H1 (cell line): ENCODE results near the gene PIP4K2C. TPM values are rescaled to one million over a fixed set of nuclear protein-coding genes. Genes with fewer than 3 reads are reported as not detected.

Experiments
- CTCF ChIA-PET: fragments of 300-600 bp; sonication (Branson Sonifier 250); formaldehyde crosslinking; loops from one replicate; lab custom pipeline; 2021; ENCODE audit not compliant: partially characterized antibody; lab: Charles Lee
- POLR2A ChIA-PET: fragments of 300-600 bp; sonication (Branson Sonifier 250); formaldehyde crosslinking; loops from one replicate; lab custom pipeline; 2021; ENCODE audit warnings: inconsistent platforms; ENCODE audit not compliant: partially characterized antibody; lab: Charles Lee
- DNase-seq, 2 experiments: peaks; one replicate each; pipeline versions ENCODE4 v3.0.0 to v3.0.0-alpha.2; 2010 to 2022; ENCODE audit warnings: low spot score in 2 of 2, low read depth in 1 of 2, mixed read lengths in 1 of 2
- FAIRE-seq: peaks from 2 replicates; lab custom pipeline; 2011; peaks lifted over from hg19 to GRCh38; lab: Jason Lieb, UNC
- H2AFZ ChIP-seq: 2 replicates; pipeline ENCODE4 v1.8.1; 2012; ENCODE audit warnings: low read length, inconsistent platforms
- H2AK5ac ChIP-seq: 2 replicates; pipeline ENCODE4 v1.6.1; 2013; ENCODE audit warnings: low read depth, low read length
- H2BK120ac ChIP-seq: replicated peaks from 2 replicates; pipeline ENCODE3; 2013; ENCODE audit warnings: low read depth, low read length, inconsistent platforms
- H2BK12ac ChIP-seq: 2 replicates; pipeline ENCODE4 v1.6.1; 2013; ENCODE audit warnings: low read depth, low read length
- H2BK15ac ChIP-seq: 2 replicates; pipeline ENCODE4 v1.6.1; 2013; ENCODE audit warnings: low read length
- H2BK20ac ChIP-seq: 2 replicates; pipeline ENCODE4 v1.6.1; 2013; ENCODE audit warnings: low read length
- H2BK5ac ChIP-seq: 2 replicates; pipeline ENCODE4 v1.6.1; 2013; ENCODE audit warnings: low read depth, low read length
- H3K14ac ChIP-seq: 2 replicates; pipeline ENCODE4 v1.6.1; 2013; ENCODE audit warnings: inconsistent platforms; ENCODE audit not compliant: insufficient read length
- H3K18ac ChIP-seq: 2 replicates; pipeline ENCODE4 v1.6.1; 2013; ENCODE audit warnings: low read length; ENCODE audit errors: extremely low read depth
- H3K23ac ChIP-seq: 2 replicates; pipeline ENCODE4 v1.6.1; 2013; ENCODE audit warnings: inconsistent platforms; ENCODE audit not compliant: insufficient read length
- H3K23me2 ChIP-seq: 2 replicates; pipeline ENCODE4 v1.6.1; 2013; ENCODE audit warnings: low read depth, low read length
- H3K27ac ChIP-seq: 2 replicates; pipeline ENCODE4 v1.6.1; 2011; ENCODE audit warnings: low read depth, low read length, inconsistent platforms
- H3K27me3 ChIP-seq, 4 experiments: replicated peaks in 1 of 4; 1 replicate in 1 of 4; 2 replicates in 3 of 4; pipeline versions ENCODE4 v1.6.1 to v1.8.1; 2011 to 2013; ENCODE audit warnings: low read length in 3 of 4, mild to moderate bottlenecking in 3 of 4, inconsistent platforms in 2 of 4, mixed read lengths in 2 of 4, moderate library complexity in 1 of 4; ENCODE audit not compliant: control insufficient read depth in 3 of 4, insufficient read depth in 3 of 4; ENCODE audit errors: extremely low read depth in 1 of 4
- H3K36me3 ChIP-seq, 4 experiments: 2 replicates each; pipeline versions ENCODE4 v1.6.1 to v1.8.1; 2011 to 2013; ENCODE audit warnings: mild to moderate bottlenecking in 4 of 4, low read length in 3 of 4, moderate library complexity in 2 of 4, control low read depth in 1 of 4, inconsistent platforms in 1 of 4; ENCODE audit not compliant: insufficient read depth in 4 of 4, control insufficient read depth in 2 of 4
- H3K4ac ChIP-seq: replicated peaks from 2 replicates; pipeline ENCODE3; 2013; ENCODE audit warnings: low read length, low read depth, mixed read lengths, inconsistent platforms; ENCODE audit not compliant: insufficient read length
- H3K4me1 ChIP-seq, 4 experiments: replicated peaks in 1 of 4; 1 replicate in 1 of 4; 2 replicates in 3 of 4; pipeline versions ENCODE4 v1.6.1 to v1.8.1; 2011 to 2013; ENCODE audit warnings: low read length in 3 of 4, inconsistent platforms in 2 of 4, mixed read lengths in 1 of 4; ENCODE audit not compliant: insufficient read depth in 4 of 4, control insufficient read depth in 3 of 4
- H3K4me2 ChIP-seq, 2 experiments: 2 replicates each; pipeline versions ENCODE4 v1.6.1 to v1.8.1; 2011 to 2013; ENCODE audit warnings: low read depth in 2 of 2, low read length in 2 of 2, control low read depth in 1 of 2, inconsistent platforms in 1 of 2, mild to moderate bottlenecking in 1 of 2; ENCODE audit not compliant: insufficient read depth in 1 of 2
- H3K4me3 ChIP-seq, 4 experiments: fragments of 200-600, 300-600 bp in 1 of 4; sonication (generic), shearing (Covaris generic), sonication (Bioruptor Twin) in 1 of 4; 2 replicates each; pipeline versions ENCODE4 v1.5.1 to v1.8.1; 2011 to 2016; ENCODE audit warnings: low read length in 4 of 4, low read depth in 3 of 4, control low read depth in 2 of 4, inconsistent platforms in 2 of 4, mild to moderate bottlenecking in 2 of 4, mixed read lengths in 1 of 4, moderate library complexity in 1 of 4; ENCODE audit not compliant: insufficient read depth in 2 of 4; ENCODE audit errors: extremely low read depth in 1 of 4
- H3K56ac ChIP-seq: replicated peaks from 2 replicates; pipeline ENCODE3; 2013; ENCODE audit warnings: low read depth, mild to moderate bottlenecking, mixed read lengths, low read length, inconsistent platforms; ENCODE audit not compliant: insufficient read length
- H3K79me1 ChIP-seq: 2 replicates; pipeline ENCODE4 v1.6.1; 2013; ENCODE audit warnings: low read depth, low read length, control low read depth
- H3K79me2 ChIP-seq, 2 experiments: 2 replicates each; pipeline versions ENCODE4 v1.6.1 to v1.8.1; 2012 to 2013; ENCODE audit warnings: low read length in 2 of 2, mild to moderate bottlenecking in 2 of 2, inconsistent platforms in 1 of 2; ENCODE audit not compliant: insufficient read depth in 2 of 2, control insufficient read depth in 1 of 2
- H3K9ac ChIP-seq, 4 experiments: replicated peaks in 1 of 4; 1 replicate in 1 of 4; 2 replicates in 3 of 4; pipeline versions ENCODE4 v1.6.1 to v1.8.1; 2011 to 2013; ENCODE audit warnings: low read depth in 3 of 4, low read length in 3 of 4, control low read depth in 2 of 4, mild to moderate bottlenecking in 2 of 4, moderate library complexity in 2 of 4, inconsistent platforms in 1 of 4; ENCODE audit errors: extremely low read depth in 1 of 4
- H3K9me3 ChIP-seq, 2 experiments: 2 replicates each; pipeline versions ENCODE4 v1.6.1 to v1.8.1; 2012 to 2013; ENCODE audit warnings: mild to moderate bottlenecking in 2 of 2, moderate library complexity in 2 of 2, control low read depth in 1 of 2, inconsistent platforms in 1 of 2, low read depth in 1 of 2, low read length in 1 of 2, mixed read lengths in 1 of 2; ENCODE audit not compliant: insufficient read depth in 2 of 2
- H4K20me1 ChIP-seq, 2 experiments: replicated peaks in 1 of 2; 2 replicates each; pipeline versions ENCODE3 to v1.8.1; 2011 to 2013; ENCODE audit warnings: inconsistent platforms in 2 of 2, low read length in 2 of 2, mild to moderate bottlenecking in 1 of 2; ENCODE audit not compliant: insufficient read depth in 2 of 2, control insufficient read depth in 1 of 2
- H4K5ac ChIP-seq: 2 replicates; pipeline ENCODE4 v1.6.1; 2013; ENCODE audit warnings: low read length, low read depth, mixed read lengths, inconsistent platforms; ENCODE audit not compliant: insufficient read length
- H4K8ac ChIP-seq: 2 replicates; pipeline ENCODE4 v1.8.0; 2013; ENCODE audit warnings: mild to moderate bottlenecking, moderate library complexity, low read length, inconsistent platforms; ENCODE audit not compliant: insufficient read depth; ENCODE audit errors: extremely low read depth
- H4K91ac ChIP-seq: replicated peaks from 2 replicates; pipeline ENCODE3; 2013; ENCODE audit warnings: low read length, mixed read lengths, inconsistent platforms; ENCODE audit not compliant: insufficient read length
- ASH2L ChIP-seq: fragments of 200-600, 300-600 bp; sonication (generic); IDR thresholded peaks from one replicate; pipeline ENCODE4 v1.7.1; 2017; ENCODE audit warnings: low read length
- CEBPB ChIP-seq: IDR thresholded peaks from 2 replicates; pipeline ENCODE4 v1.6.1; 2012; ENCODE audit warnings: low read depth, low read length
- KDM4A ChIP-seq: IDR thresholded peaks from one replicate; pipeline ENCODE4 v1.7.1; 2012; ENCODE audit warnings: low read depth, mild to moderate bottlenecking, moderate library complexity, low read length, inconsistent platforms; ENCODE audit not compliant: severe bottlenecking
- PHF8 ChIP-seq: fragments of 200-600 bp; sonication (generic); conservative IDR thresholded peaks from 2 replicates; pipeline ENCODE4 v1.7.1; 2012; ENCODE audit warnings: low read depth, mild to moderate bottlenecking, inconsistent platforms, low read length, moderate library complexity
- POLR2A ChIP-seq, 2 experiments: IDR thresholded peaks; 1 replicate in 1 of 2; 2 replicates in 1 of 2; pipeline ENCODE4 v1.6.1; 2011; ENCODE audit warnings: low read depth in 2 of 2, low read length in 2 of 2, mild to moderate bottlenecking in 2 of 2; ENCODE audit errors: control extremely low read depth in 1 of 2
- SP1 ChIP-seq: IDR thresholded peaks from 2 replicates; pipeline ENCODE4 v1.6.1; 2011; ENCODE audit warnings: low read depth, low read length
- TAF1 ChIP-seq: IDR thresholded peaks from 2 replicates; pipeline ENCODE4 v1.6.1; 2011; ENCODE audit warnings: mild to moderate bottlenecking, low read depth, low read length
- ZNF274 ChIP-seq: IDR thresholded peaks from 2 replicates; pipeline ENCODE4 v1.7.0; 2012; ENCODE audit warnings: low read length, borderline replicate concordance; ENCODE audit errors: extremely low read depth
- WGBS, 2 experiments: shearing (Covaris generic) in 1 of 2; methylation state at CpG; one replicate each; pipeline versions ENCODE4 v1.1.6 to v1.1.7; 2013 to 2015; ENCODE audit warnings: low lambda C conversion rate in 2 of 2, mixed read lengths in 2 of 2, inconsistent platforms in 1 of 2, low coverage in 1 of 2, missing lambda C conversion rate in 1 of 2; ENCODE audit not compliant: insufficient replicate concordance in 2 of 2, insufficient coverage in 1 of 2, insufficient read length in 1 of 2; ENCODE audit errors: extremely low coverage in 1 of 2, missing lambda C conversion rate in 1 of 2; 5-methylcytosine and 5-hydroxymethylcytosine counted together
- polyA plus RNA-seq, 7 experiments: library from polyadenylated mRNA; depleted of rRNA in 3 of 7; stranded (reverse) in 5 of 7; unstranded in 2 of 7; fragments of >200 nt in 5 of 7; fragments of 200-250 nt in 2 of 7; gene quantifications; 1 replicate in 5 of 7; 2 replicates in 1 of 7; 4 replicates in 1 of 7; pipeline versions ENCODE4 v1.2.1 to v1.2.3, GENCODE V29; 2011 to 2013; ENCODE audit warnings: missing spikeins in 2 of 7, mixed read lengths in 2 of 7
- total RNA-seq: library from RNA; stranded (reverse); fragmentation: NEBNext Ultra II Directional; extraction: Animal tissue kit (Norgen Biotek cat#: 25700); gene quantifications from 2 replicates; pipeline ENCODE4 v1.2.1, GENCODE V29; 2021

PIP4K2C gene
- total and polyA plus RNA-seq, 2 of the 8 experiments (the other 6 are each of a cell fraction or from before 2014, with no cell fraction given): 25.0 to 27.1 TPM

DNA sequence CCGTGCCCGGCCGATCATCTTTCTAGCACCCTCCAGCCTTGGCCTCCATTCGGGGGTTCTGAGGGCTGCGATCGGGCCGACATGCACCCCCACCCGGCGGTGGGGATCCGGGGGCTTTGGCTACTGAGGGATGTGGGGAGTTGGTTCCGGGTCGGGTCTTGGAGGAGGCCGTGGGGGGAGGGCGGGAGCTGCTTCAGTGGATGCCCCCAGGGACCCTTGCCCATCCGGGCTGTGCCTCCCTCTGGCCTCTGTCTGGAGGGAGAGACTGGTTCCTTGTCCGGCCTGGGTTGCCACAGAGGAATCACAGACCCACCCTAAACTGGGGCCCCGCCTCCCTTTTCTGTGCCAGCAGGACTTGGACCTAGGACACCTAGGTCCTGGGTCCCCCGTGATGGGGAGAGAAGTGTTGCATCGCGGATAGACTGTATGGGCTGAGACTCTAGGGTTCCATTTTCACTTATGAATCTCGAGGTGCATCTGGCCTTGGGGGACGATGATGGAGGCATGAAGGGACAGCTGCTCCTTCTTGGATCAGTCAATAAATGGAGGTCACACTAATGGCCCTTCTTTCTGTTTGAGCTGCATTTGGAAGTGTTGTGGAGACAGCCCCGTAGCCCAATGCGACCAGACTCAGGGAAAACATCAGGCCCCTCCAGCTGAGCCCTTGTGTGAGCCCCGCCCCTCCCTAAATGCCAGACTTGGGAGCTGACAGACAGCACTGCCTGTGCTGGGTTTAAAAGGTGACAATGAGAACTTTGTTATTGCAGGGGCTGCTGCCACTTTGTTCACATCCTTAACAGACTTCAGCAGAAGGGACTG, 14.2 kb downstream of the PIP4K2C start:
- no peak overlapping the region for H2BK12ac ChIP-seq
- peaks cover 7 to 11% (median 9%) of the 10 kb centered on the region in 4 experiments for H3K4me1 ChIP-seq
- H3K9me3 ChIP-seq: no peaks in the 10 kb centered on the region
- H3K23me2 ChIP-seq: peaks cover 19% of the 10 kb centered on the region
- peak overlapping the region; percentile 55 to 71 (median 58); a peak in 5 of 7 replicates for H3K9ac ChIP-seq
- H2BK20ac ChIP-seq: no peak overlapping the region
- DNase-seq: peak in 1 of 2 experiments; percentile 60
- no peak overlapping the region for H2BK120ac ChIP-seq
- H2BK5ac ChIP-seq: no peak overlapping the region
- no peak overlapping the region for H3K4ac ChIP-seq
- H3K4me3 ChIP-seq: peak overlapping the region; percentile 53 to 84 (median 78)
- peaks cover 0 to 8% (median under 1%) of the 10 kb centered on the region in 4 experiments; a peak in 3 of 7 replicates for H3K27me3 ChIP-seq
- POLR2A ChIA-PET: interaction anchor here (0.6 to 7.7 kb wide), 11 partner anchors 9 to 469 kb away, joined by 3 to 60 read pairs (median 3); partner anchors contain the start of genes AGAP2, PIP4K2C and TSPAN31
- H3K14ac ChIP-seq: no peak overlapping the region
- H4K8ac ChIP-seq: peak overlapping the region; percentile 79
- peaks cover 0 to 10% of the 10 kb centered on the region in 2 experiments; a peak in 1 of 4 replicates for H3K79me2 ChIP-seq
- H3K4me2 ChIP-seq: peak overlapping the region; percentile 80 to 83
- H2AK5ac ChIP-seq: no peak overlapping the region
- H3K79me1 ChIP-seq: no peaks in the 10 kb centered on the region; the same call in 1 of the 2 replicates
- H4K20me1 ChIP-seq: peaks cover 0 to 2% of the 10 kb centered on the region in 2 experiments
- H2BK15ac ChIP-seq: no peak overlapping the region; the same call in 1 of the 2 replicates
- H3K56ac ChIP-seq: peak overlapping the region; percentile 49
- CTCF ChIA-PET: interaction anchor here (0.6 to 12.5 kb wide), 8 partner anchors 15 to 1744 kb away, joined by 3 to 124 read pairs (median 4); partner anchors contain the start of gene PIP4K2C
- no peak overlapping the region for H4K5ac ChIP-seq
- H3K36me3 ChIP-seq: peaks cover 5 to 19% (median 10%) of the 10 kb centered on the region in 4 experiments; a peak in 4 of 8 replicates
- peak overlapping the region; percentile 15 for H4K91ac ChIP-seq
- no peak overlapping the region for H2AFZ ChIP-seq
- no peak for FAIRE-seq
- H3K18ac ChIP-seq: no peak overlapping the region
- 8% methylated on average over 23 of the region's 25 CpGs; no CpG with 5 or more reads in 1 of the 2 experiments for WGBS, 2 experiments
- no peak overlapping the region; the same call in 1 of the 2 replicates for H3K27ac ChIP-seq
- peak; percentile 2 for TF ChIP-seq ASH2L
- TF ChIP-seq ZNF274: no peak
- TF ChIP-seq POLR2A (IDR thresholded peaks at IDR 0.05; ENCODE audit: control extremely low read depth in 1 of 2, low read depth in 2 of 2, low read length in 2 of 2): peak in 1 of 2 experiments; percentile 65; a peak in 2 of 3 replicates
- no peak for TF ChIP-seq SP1
- TF ChIP-seq PHF8: 0 out of 2 replicates have a peak, but pooled peaks have one; percentile 34
- peak; percentile 65; the same call in 1 of the 2 replicates for TF ChIP-seq TAF1
- TF ChIP-seq KDM4A: peak; percentile 26
- TF ChIP-seq CEBPB: no peak
- H3K23ac ChIP-seq: no peak overlapping the region
